Erythroblast (primary cell): ENCODE results near the gene MLNR.

Experiments
- GATA1 ChIP-seq: IDR thresholded peaks from 2 replicates; pipeline ENCODE4 v1.6.1; 2011; ENCODE audit warnings: low read depth, mild to moderate bottlenecking, control low read depth, low read length, moderate library complexity
- POLR2A ChIP-seq: IDR thresholded peaks from 2 replicates; pipeline ENCODE4 v1.6.1; 2011; ENCODE audit warnings: mild to moderate bottlenecking, low read length

DNA sequence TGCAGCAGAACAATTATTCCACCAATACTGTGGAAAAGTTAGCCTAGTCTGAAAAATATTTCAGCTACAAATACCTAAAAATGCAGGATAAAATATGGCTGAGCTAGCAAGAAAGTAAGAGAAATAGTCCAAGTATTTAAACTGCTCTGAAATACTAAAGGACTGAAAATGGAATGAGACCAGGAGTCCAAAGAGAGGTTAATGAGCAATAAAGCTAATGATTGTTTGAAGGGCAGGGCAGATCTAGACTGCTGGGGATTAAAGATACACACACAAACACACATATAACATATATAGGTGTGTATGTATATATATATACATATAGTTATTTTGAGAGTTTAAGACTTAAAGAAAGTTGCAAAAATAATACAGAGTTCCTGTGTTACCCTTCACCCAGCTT is 25.0 kb downstream of the MLNR start:
- TF ChIP-seq POLR2A (no peak), GATA1 (no peak)
